Type B pancreatic cell (in vitro differentiated cells): Measurements from ENCODE around the gene GALT. TPM values are rescaled to one million over a fixed set of nuclear protein-coding genes. Genes with fewer than 3 reads are reported as not detected.

Experiments used
- DNase-seq: peaks from one replicate; pipeline ENCODE4 v3.0.0; 2021; ENCODE audit warnings: mixed read lengths; ENCODE audit not compliant: unreplicated experiment; ENCODE audit errors: extremely low spot score
- H3K27ac Mint-ChIP-seq: 2 replicates; pipeline ENCODE4 v1.8.0; 2021; ENCODE audit warnings: mild to moderate bottlenecking, mixed read lengths
- H3K27me3 Mint-ChIP-seq: 2 replicates; pipeline ENCODE4 v1.8.0; 2021; ENCODE audit warnings: mixed read lengths
- H3K36me3 Mint-ChIP-seq: 2 replicates; pipeline ENCODE4 v1.8.0; 2021; ENCODE audit warnings: mixed read lengths
- H3K4me1 Mint-ChIP-seq: one replicate; pipeline ENCODE4 v1.8.0; 2021; ENCODE audit warnings: mixed read lengths; ENCODE audit not compliant: unreplicated experiment
- H3K4me3 Mint-ChIP-seq: 2 replicates; pipeline ENCODE4 v1.8.0; 2021; ENCODE audit warnings: mild to moderate bottlenecking, mixed read lengths
- H3K9me3 Mint-ChIP-seq: 2 replicates; pipeline ENCODE4 v1.8.0; 2021; ENCODE audit warnings: mixed read lengths
- total RNA-seq: library from RNA; stranded (reverse); gene quantifications from 2 replicates; pipeline ENCODE4 v1.2.1, GENCODE V29; 2021; ENCODE audit warnings: low replicate concordance
- TF ChIP-seq, protein P1 (sequence below): fragments of 200-600 bp; sonication (generic); conservative IDR thresholded peaks from 2 replicates; pipeline ENCODE4 v1.5.0; 2021; ENCODE audit warnings: antibody characterized with exemption, mild to moderate bottlenecking

The GALT gene
- total RNA-seq, 1 donor from 2014 or later = 70.5 TPM

DNA sequence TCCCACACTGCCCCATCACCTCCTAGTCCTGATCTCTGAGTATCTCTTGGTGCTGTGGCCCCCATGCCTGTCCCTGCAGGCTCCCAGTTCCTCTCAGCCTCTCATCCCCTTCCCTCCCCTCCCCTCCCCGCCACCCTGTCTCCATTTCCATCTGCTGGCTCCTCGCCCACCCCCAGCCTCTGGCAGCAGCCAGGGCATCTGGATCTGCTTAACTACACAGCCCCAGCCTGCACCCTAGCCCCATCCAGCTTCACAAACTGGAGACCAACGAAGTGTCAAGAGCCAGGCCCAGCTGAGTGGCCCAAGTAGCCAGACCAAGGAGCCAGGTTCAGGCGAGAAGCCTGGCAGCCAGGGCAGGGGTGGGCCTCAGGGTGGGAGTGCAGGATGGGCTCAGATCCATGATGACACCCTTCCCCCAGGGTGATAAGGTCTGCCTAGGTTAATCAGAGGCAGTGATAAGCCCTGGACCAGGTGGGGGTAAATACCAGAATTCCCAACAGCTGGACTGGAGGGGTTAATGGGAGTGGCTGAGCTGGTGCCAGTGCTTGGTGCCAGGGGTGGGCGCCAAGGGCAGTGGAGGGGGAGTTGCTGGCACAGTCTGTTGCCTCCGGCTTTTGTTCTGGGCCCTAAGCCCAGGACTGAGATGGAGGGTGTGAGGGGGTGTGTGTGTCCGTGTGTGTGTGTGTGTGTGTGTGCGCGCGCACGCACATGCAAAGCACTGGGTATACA lies 8.0 kb downstream of the GALT start:
- Mint-ChIP-seq H3K27me3 (peaks cover 3% of the 10 kb centered on the region), H3K9me3 (no peaks in the 10 kb centered on the region), H3K27ac (peak overlapping the region; percentile 75), H3K36me3 (peaks cover under 1% of the 10 kb centered on the region), H3K4me1 (peaks cover 41% of the 10 kb centered on the region), H3K4me3 (peak overlapping the region; percentile 75)
- TF ChIP-seq, protein P1, sequence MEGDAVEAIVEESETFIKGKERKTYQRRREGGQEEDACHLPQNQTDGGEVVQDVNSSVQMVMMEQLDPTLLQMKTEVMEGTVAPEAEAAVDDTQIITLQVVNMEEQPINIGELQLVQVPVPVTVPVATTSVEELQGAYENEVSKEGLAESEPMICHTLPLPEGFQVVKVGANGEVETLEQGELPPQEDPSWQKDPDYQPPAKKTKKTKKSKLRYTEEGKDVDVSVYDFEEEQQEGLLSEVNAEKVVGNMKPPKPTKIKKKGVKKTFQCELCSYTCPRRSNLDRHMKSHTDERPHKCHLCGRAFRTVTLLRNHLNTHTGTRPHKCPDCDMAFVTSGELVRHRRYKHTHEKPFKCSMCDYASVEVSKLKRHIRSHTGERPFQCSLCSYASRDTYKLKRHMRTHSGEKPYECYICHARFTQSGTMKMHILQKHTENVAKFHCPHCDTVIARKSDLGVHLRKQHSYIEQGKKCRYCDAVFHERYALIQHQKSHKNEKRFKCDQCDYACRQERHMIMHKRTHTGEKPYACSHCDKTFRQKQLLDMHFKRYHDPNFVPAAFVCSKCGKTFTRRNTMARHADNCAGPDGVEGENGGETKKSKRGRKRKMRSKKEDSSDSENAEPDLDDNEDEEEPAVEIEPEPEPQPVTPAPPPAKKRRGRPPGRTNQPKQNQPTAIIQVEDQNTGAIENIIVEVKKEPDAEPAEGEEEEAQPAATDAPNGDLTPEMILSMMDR = no peak
- no peak for DNase-seq

DNA sequence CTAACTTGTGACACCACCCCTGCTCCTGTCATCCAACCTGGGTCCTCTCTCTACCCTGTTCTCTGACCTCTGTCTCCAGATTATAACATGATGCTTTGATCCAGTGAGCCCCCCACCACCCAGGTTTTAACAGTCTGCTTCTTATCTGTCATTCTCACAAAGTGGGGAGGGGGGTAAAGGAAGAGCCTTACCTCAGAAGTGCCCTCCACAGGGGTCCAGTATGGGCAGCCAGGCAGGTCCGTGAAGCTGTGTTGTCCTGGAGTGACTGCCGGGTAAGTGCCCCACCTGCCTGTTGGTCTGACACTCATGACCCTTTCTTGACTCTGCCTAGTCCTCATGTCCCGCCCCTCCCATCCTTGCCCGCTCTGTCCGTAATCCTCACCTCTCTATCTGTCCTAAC lies 8.9 kb downstream of the GALT start:
- Mint-ChIP-seq H3K27ac (no peak overlapping the region), H3K27me3 (peaks cover 3% of the 10 kb centered on the region), H3K36me3 (no peaks in the 10 kb centered on the region), H3K4me1 (peaks cover 41% of the 10 kb centered on the region), H3K4me3 (peak overlapping the region; percentile 9), H3K9me3 (no peaks in the 10 kb centered on the region)
- TF ChIP-seq, protein P1 = no peak
- DNase-seq = no peak

DNA sequence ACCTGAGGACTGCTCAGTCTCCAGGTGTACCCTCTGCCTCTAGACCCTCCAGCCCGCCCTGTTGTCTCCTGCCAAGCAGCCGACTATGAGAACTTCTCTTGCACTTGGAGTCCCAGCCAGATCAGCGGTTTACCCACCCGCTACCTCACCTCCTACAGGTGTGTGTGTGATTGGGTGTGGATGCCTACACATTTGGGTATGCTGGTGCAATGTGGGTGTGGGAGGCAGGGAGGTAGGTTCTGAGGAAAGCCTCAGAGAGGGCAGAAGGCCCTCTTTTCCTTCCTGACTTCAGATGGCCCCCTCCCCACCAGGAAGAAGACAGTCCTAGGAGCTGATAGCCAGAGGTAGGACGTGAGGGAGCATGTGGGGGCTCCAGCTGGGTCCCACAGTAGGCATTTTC lies 10.5 kb downstream of the GALT start:
- Mint-ChIP-seq H3K27ac (no peak overlapping the region), H3K4me3 (no peak overlapping the region), H3K9me3 (no peaks in the 10 kb centered on the region), H3K4me1 (peaks cover 31% of the 10 kb centered on the region), H3K27me3 (peaks cover 3% of the 10 kb centered on the region), H3K36me3 (no peaks in the 10 kb centered on the region)
- DNase-seq = no peak
- TF ChIP-seq, protein P1 = no peak

DNA sequence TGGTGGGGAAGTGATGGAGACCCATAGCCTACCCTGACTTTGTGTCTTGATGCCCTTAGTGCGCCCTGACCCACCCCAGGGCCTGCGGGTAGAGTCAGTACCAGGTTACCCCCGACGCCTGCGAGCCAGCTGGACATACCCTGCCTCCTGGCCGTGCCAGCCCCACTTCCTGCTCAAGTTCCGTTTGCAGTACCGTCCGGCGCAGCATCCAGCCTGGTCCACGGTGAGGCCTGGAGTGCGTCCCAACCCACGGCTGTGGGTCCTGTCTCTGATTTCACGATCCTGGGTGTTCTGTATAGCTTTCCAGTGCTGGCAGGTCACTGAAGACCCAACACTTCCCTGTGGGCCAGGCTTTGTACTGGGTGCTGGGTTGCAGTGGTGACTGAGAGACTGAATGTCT lies 12.0 kb downstream of the GALT start:
- Mint-ChIP-seq H3K27ac (no peak overlapping the region), H3K4me1 (peaks cover 16% of the 10 kb centered on the region), H3K36me3 (peaks cover 5% of the 10 kb centered on the region), H3K27me3 (no peaks in the 10 kb centered on the region), H3K4me3 (no peak overlapping the region), H3K9me3 (no peaks in the 10 kb centered on the region)
- no peak for DNase-seq
- TF ChIP-seq, protein P1 = no peak

DNA sequence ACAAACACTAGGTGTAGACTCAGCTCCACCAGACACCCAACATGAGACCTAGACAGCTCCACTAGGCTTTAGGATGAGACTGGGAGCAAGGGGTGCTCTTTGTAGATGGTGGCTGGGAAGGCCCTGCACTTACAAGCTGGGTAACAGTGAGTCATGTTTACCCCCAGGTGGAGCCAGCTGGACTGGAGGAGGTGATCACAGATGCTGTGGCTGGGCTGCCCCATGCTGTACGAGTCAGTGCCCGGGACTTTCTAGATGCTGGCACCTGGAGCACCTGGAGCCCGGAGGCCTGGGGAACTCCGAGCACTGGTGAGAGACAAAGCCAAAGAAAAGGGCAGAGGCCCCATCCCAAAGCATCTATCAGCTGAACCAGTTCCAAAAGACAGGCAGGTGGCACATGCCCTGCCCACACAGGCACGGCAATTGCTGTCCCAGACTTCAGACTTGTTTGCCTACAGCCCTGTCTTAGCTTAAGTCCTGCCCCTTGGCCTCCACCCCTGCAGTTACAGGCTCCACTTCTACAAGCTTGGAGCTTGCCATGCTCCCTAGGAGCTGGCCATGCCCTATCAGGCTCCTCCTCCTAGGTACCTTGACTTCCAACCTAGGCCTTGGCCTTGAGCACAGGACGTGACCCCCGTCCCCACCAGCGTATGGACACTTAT lies 13.2 kb downstream of the GALT start:
- Mint-ChIP-seq H3K4me1 (peaks cover 18% of the 10 kb centered on the region), H3K9me3 (no peaks in the 10 kb centered on the region), H3K36me3 (peaks cover 5% of the 10 kb centered on the region), H3K27ac (no peak overlapping the region), H3K27me3 (no peaks in the 10 kb centered on the region), H3K4me3 (no peak overlapping the region)
- no peak for DNase-seq
- TF ChIP-seq, protein P1 = no peak
